H1 (cell line): ENCODE measurements around the gene FAM53C. TPM values are rescaled to one million over a fixed set of nuclear protein-coding genes. Genes with fewer than 3 reads are reported as not detected.

Experiments
- CTCF ChIA-PET: fragments of 300-600 bp; sonication (Branson Sonifier 250); formaldehyde crosslinking; loops from one replicate; lab custom pipeline; 2021; ENCODE audit not compliant: partially characterized antibody; lab: Charles Lee
- POLR2A ChIA-PET: fragments of 300-600 bp; sonication (Branson Sonifier 250); formaldehyde crosslinking; loops from one replicate; lab custom pipeline; 2021; ENCODE audit warnings: inconsistent platforms; ENCODE audit not compliant: partially characterized antibody; lab: Charles Lee
- DNase-seq, 2 experiments: peaks; one replicate each; pipeline versions ENCODE4 v3.0.0 to v3.0.0-alpha.2; 2010 to 2022; ENCODE audit warnings: low spot score in 2 of 2, low read depth in 1 of 2, mixed read lengths in 1 of 2
- FAIRE-seq: peaks from 2 replicates; lab custom pipeline; 2011; peaks lifted over from hg19 to GRCh38; lab: Jason Lieb, UNC
- H2AFZ ChIP-seq: 2 replicates; pipeline ENCODE4 v1.8.1; 2012; ENCODE audit warnings: low read length, inconsistent platforms
- H2AK5ac ChIP-seq: 2 replicates; pipeline ENCODE4 v1.6.1; 2013; ENCODE audit warnings: low read depth, low read length
- H2BK120ac ChIP-seq: replicated peaks from 2 replicates; pipeline ENCODE3; 2013; ENCODE audit warnings: low read depth, low read length, inconsistent platforms
- H2BK12ac ChIP-seq: 2 replicates; pipeline ENCODE4 v1.6.1; 2013; ENCODE audit warnings: low read depth, low read length
- H2BK15ac ChIP-seq: 2 replicates; pipeline ENCODE4 v1.6.1; 2013; ENCODE audit warnings: low read length
- H2BK20ac ChIP-seq: 2 replicates; pipeline ENCODE4 v1.6.1; 2013; ENCODE audit warnings: low read length
- H2BK5ac ChIP-seq: 2 replicates; pipeline ENCODE4 v1.6.1; 2013; ENCODE audit warnings: low read depth, low read length
- H3K14ac ChIP-seq: 2 replicates; pipeline ENCODE4 v1.6.1; 2013; ENCODE audit warnings: inconsistent platforms; ENCODE audit not compliant: insufficient read length
- H3K18ac ChIP-seq: 2 replicates; pipeline ENCODE4 v1.6.1; 2013; ENCODE audit warnings: low read length; ENCODE audit errors: extremely low read depth
- H3K23ac ChIP-seq: 2 replicates; pipeline ENCODE4 v1.6.1; 2013; ENCODE audit warnings: inconsistent platforms; ENCODE audit not compliant: insufficient read length
- H3K23me2 ChIP-seq: 2 replicates; pipeline ENCODE4 v1.6.1; 2013; ENCODE audit warnings: low read depth, low read length
- H3K27ac ChIP-seq: 2 replicates; pipeline ENCODE4 v1.6.1; 2011; ENCODE audit warnings: low read depth, low read length, inconsistent platforms
- H3K27me3 ChIP-seq, 4 experiments: replicated peaks in 1 of 4; 1 replicate in 1 of 4; 2 replicates in 3 of 4; pipeline versions ENCODE4 v1.6.1 to v1.8.1; 2011 to 2013; ENCODE audit warnings: low read length in 3 of 4, mild to moderate bottlenecking in 3 of 4, inconsistent platforms in 2 of 4, mixed read lengths in 2 of 4, moderate library complexity in 1 of 4; ENCODE audit not compliant: control insufficient read depth in 3 of 4, insufficient read depth in 3 of 4; ENCODE audit errors: extremely low read depth in 1 of 4
- H3K36me3 ChIP-seq, 4 experiments: 2 replicates each; pipeline versions ENCODE4 v1.6.1 to v1.8.1; 2011 to 2013; ENCODE audit warnings: mild to moderate bottlenecking in 4 of 4, low read length in 3 of 4, moderate library complexity in 2 of 4, control low read depth in 1 of 4, inconsistent platforms in 1 of 4; ENCODE audit not compliant: insufficient read depth in 4 of 4, control insufficient read depth in 2 of 4
- H3K4ac ChIP-seq: replicated peaks from 2 replicates; pipeline ENCODE3; 2013; ENCODE audit warnings: low read length, low read depth, mixed read lengths, inconsistent platforms; ENCODE audit not compliant: insufficient read length
- H3K4me1 ChIP-seq, 4 experiments: replicated peaks in 1 of 4; 1 replicate in 1 of 4; 2 replicates in 3 of 4; pipeline versions ENCODE4 v1.6.1 to v1.8.1; 2011 to 2013; ENCODE audit warnings: low read length in 3 of 4, inconsistent platforms in 2 of 4, mixed read lengths in 1 of 4; ENCODE audit not compliant: insufficient read depth in 4 of 4, control insufficient read depth in 3 of 4
- H3K4me2 ChIP-seq, 2 experiments: 2 replicates each; pipeline versions ENCODE4 v1.6.1 to v1.8.1; 2011 to 2013; ENCODE audit warnings: low read depth in 2 of 2, low read length in 2 of 2, control low read depth in 1 of 2, inconsistent platforms in 1 of 2, mild to moderate bottlenecking in 1 of 2; ENCODE audit not compliant: insufficient read depth in 1 of 2
- H3K4me3 ChIP-seq, 4 experiments: fragments of 200-600, 300-600 bp in 1 of 4; sonication (generic), shearing (Covaris generic), sonication (Bioruptor Twin) in 1 of 4; 2 replicates each; pipeline versions ENCODE4 v1.5.1 to v1.8.1; 2011 to 2016; ENCODE audit warnings: low read length in 4 of 4, low read depth in 3 of 4, control low read depth in 2 of 4, inconsistent platforms in 2 of 4, mild to moderate bottlenecking in 2 of 4, mixed read lengths in 1 of 4, moderate library complexity in 1 of 4; ENCODE audit not compliant: insufficient read depth in 2 of 4; ENCODE audit errors: extremely low read depth in 1 of 4
- H3K56ac ChIP-seq: replicated peaks from 2 replicates; pipeline ENCODE3; 2013; ENCODE audit warnings: low read depth, mild to moderate bottlenecking, mixed read lengths, low read length, inconsistent platforms; ENCODE audit not compliant: insufficient read length
- H3K79me1 ChIP-seq: 2 replicates; pipeline ENCODE4 v1.6.1; 2013; ENCODE audit warnings: low read depth, low read length, control low read depth
- H3K79me2 ChIP-seq, 2 experiments: 2 replicates each; pipeline versions ENCODE4 v1.6.1 to v1.8.1; 2012 to 2013; ENCODE audit warnings: low read length in 2 of 2, mild to moderate bottlenecking in 2 of 2, inconsistent platforms in 1 of 2; ENCODE audit not compliant: insufficient read depth in 2 of 2, control insufficient read depth in 1 of 2
- H3K9ac ChIP-seq, 4 experiments: replicated peaks in 1 of 4; 1 replicate in 1 of 4; 2 replicates in 3 of 4; pipeline versions ENCODE4 v1.6.1 to v1.8.1; 2011 to 2013; ENCODE audit warnings: low read depth in 3 of 4, low read length in 3 of 4, control low read depth in 2 of 4, mild to moderate bottlenecking in 2 of 4, moderate library complexity in 2 of 4, inconsistent platforms in 1 of 4; ENCODE audit errors: extremely low read depth in 1 of 4
- H3K9me3 ChIP-seq, 2 experiments: 2 replicates each; pipeline versions ENCODE4 v1.6.1 to v1.8.1; 2012 to 2013; ENCODE audit warnings: mild to moderate bottlenecking in 2 of 2, moderate library complexity in 2 of 2, control low read depth in 1 of 2, inconsistent platforms in 1 of 2, low read depth in 1 of 2, low read length in 1 of 2, mixed read lengths in 1 of 2; ENCODE audit not compliant: insufficient read depth in 2 of 2
- H4K20me1 ChIP-seq, 2 experiments: replicated peaks in 1 of 2; 2 replicates each; pipeline versions ENCODE3 to v1.8.1; 2011 to 2013; ENCODE audit warnings: inconsistent platforms in 2 of 2, low read length in 2 of 2, mild to moderate bottlenecking in 1 of 2; ENCODE audit not compliant: insufficient read depth in 2 of 2, control insufficient read depth in 1 of 2
- H4K5ac ChIP-seq: 2 replicates; pipeline ENCODE4 v1.6.1; 2013; ENCODE audit warnings: low read length, low read depth, mixed read lengths, inconsistent platforms; ENCODE audit not compliant: insufficient read length
- H4K8ac ChIP-seq: 2 replicates; pipeline ENCODE4 v1.8.0; 2013; ENCODE audit warnings: mild to moderate bottlenecking, moderate library complexity, low read length, inconsistent platforms; ENCODE audit not compliant: insufficient read depth; ENCODE audit errors: extremely low read depth
- H4K91ac ChIP-seq: replicated peaks from 2 replicates; pipeline ENCODE3; 2013; ENCODE audit warnings: low read length, mixed read lengths, inconsistent platforms; ENCODE audit not compliant: insufficient read length
- BCL11A ChIP-seq, 2 experiments: IDR thresholded peaks; one replicate each; pipeline ENCODE4 v1.6.1; 2011; ENCODE audit warnings: low read depth in 2 of 2, low read length in 2 of 2, mild to moderate bottlenecking in 2 of 2
- BRCA1 ChIP-seq: IDR thresholded peaks from 2 replicates; pipeline ENCODE4 v1.6.1; 2012; ENCODE audit warnings: low read depth, low read length, improper control_type of control experiment
- CHD2 ChIP-seq: IDR thresholded peaks from 2 replicates; pipeline ENCODE4 v1.6.1; 2012; ENCODE audit warnings: low read length, improper control_type of control experiment
- CREB1 ChIP-seq: IDR thresholded peaks from 2 replicates; pipeline ENCODE4 v1.6.1; 2012; ENCODE audit warnings: inconsistent platforms
- CTCF ChIP-seq, 3 experiments: IDR thresholded peaks; 1 replicate in 2 of 3; 2 replicates in 1 of 3; pipeline versions ENCODE4 v1.5.1 to v1.6.1; 2011; ENCODE audit warnings: low read length in 3 of 3, mild to moderate bottlenecking in 3 of 3, inconsistent platforms in 2 of 3, low read depth in 1 of 3, moderate library complexity in 1 of 3; ENCODE audit not compliant: insufficient read depth in 1 of 3; ENCODE audit errors: control extremely low read depth in 1 of 3
- EZH2 ChIP-seq: fragments of 200-600 bp; sonication (generic); IDR thresholded peaks from 2 replicates; pipeline ENCODE4 v1.7.1; 2012; ENCODE audit warnings: low read depth, mild to moderate bottlenecking, moderate library complexity, low read length, inconsistent platforms; ENCODE audit not compliant: severe bottlenecking
- KDM4A ChIP-seq: IDR thresholded peaks from one replicate; pipeline ENCODE4 v1.7.1; 2012; ENCODE audit warnings: low read depth, mild to moderate bottlenecking, moderate library complexity, low read length, inconsistent platforms; ENCODE audit not compliant: severe bottlenecking
- NRF1 ChIP-seq: IDR thresholded peaks from 2 replicates; pipeline ENCODE4 v1.6.1; 2011; ENCODE audit warnings: mild to moderate bottlenecking, low read depth, low read length, improper control_type of control experiment
- SP2 ChIP-seq: IDR thresholded peaks from 2 replicates; pipeline ENCODE4 v1.6.1; 2012; ENCODE audit warnings: mild to moderate bottlenecking, low read length, inconsistent platforms
- SRF ChIP-seq: IDR thresholded peaks from 2 replicates; pipeline ENCODE4 v1.6.1; 2011; ENCODE audit warnings: mild to moderate bottlenecking, low read depth, low read length, moderate library complexity
- WGBS, 2 experiments: shearing (Covaris generic) in 1 of 2; methylation state at CpG; one replicate each; pipeline versions ENCODE4 v1.1.6 to v1.1.7; 2013 to 2015; ENCODE audit warnings: low lambda C conversion rate in 2 of 2, mixed read lengths in 2 of 2, inconsistent platforms in 1 of 2, low coverage in 1 of 2, missing lambda C conversion rate in 1 of 2; ENCODE audit not compliant: insufficient replicate concordance in 2 of 2, insufficient coverage in 1 of 2, insufficient read length in 1 of 2; ENCODE audit errors: extremely low coverage in 1 of 2, missing lambda C conversion rate in 1 of 2; 5-methylcytosine and 5-hydroxymethylcytosine counted together
- polyA plus RNA-seq, 7 experiments: library from polyadenylated mRNA; depleted of rRNA in 3 of 7; stranded (reverse) in 5 of 7; unstranded in 2 of 7; fragments of >200 nt in 5 of 7; fragments of 200-250 nt in 2 of 7; gene quantifications; 1 replicate in 5 of 7; 2 replicates in 1 of 7; 4 replicates in 1 of 7; pipeline versions ENCODE4 v1.2.1 to v1.2.3, GENCODE V29; 2011 to 2013; ENCODE audit warnings: missing spikeins in 2 of 7, mixed read lengths in 2 of 7
- total RNA-seq: library from RNA; stranded (reverse); fragmentation: NEBNext Ultra II Directional; extraction: Animal tissue kit (Norgen Biotek cat#: 25700); gene quantifications from 2 replicates; pipeline ENCODE4 v1.2.1, GENCODE V29; 2021

The FAM53C gene
- total and polyA plus RNA-seq, 2 of the 8 experiments (the other 6 are each of a cell fraction or from before 2014, with no cell fraction given), result 57.6 to 75.3 TPM

DNA sequence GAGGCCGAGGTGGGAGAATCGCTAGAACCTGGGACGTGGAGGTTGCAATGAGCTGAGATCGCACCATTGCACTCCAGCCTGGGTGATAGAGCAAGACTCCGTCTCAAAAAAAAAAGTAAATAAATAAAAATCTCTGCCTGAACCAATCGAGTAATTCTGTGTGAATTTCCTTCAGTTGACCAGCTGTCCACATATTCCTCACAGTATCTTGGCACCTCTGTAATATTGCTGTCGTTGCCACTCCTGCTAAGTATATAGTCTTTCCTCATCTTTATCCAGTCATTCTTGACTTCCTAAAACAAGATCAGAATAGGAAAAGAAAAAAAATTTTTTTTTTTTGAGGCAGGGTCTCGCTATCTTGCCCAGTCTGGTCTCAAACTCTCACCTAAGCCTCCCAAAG, 44.3 kb downstream of the FAM53C start:
- CTCF ChIA-PET, result interaction anchor here (1.6 kb wide), 1 partner anchor 30 kb away, joined by 5 read pairs; the partner anchor contains the start of gene KDM3B
- no peaks in the 10 kb centered on the region for H3K23me2 ChIP-seq
- no peak overlapping the region for H4K91ac ChIP-seq
- peaks cover 13 to 61% (median 28%) of the 10 kb centered on the region in 4 experiments for H3K36me3 ChIP-seq
- 99% methylated on average over 8 of the region's 8 CpGs; no CpG with 5 or more reads in 1 of the 2 experiments for WGBS, 2 experiments
- no peak overlapping the region for H2BK120ac ChIP-seq
- H4K20me1 ChIP-seq, result peaks cover 2% of the 10 kb centered on the region in 2 experiments
- no peaks in the 10 kb centered on the region for H3K9me3 ChIP-seq
- H3K23ac ChIP-seq, result no peak overlapping the region
- TF ChIP-seq EZH2 (no peak), KDM4A (no peak), SRF (no peak), BRCA1 (no peak), CHD2 (no peak), NRF1 (no peak), BCL11A (IDR thresholded peaks at IDR 0.05; ENCODE audit: low read depth in 2 of 2, low read length in 2 of 2) (no peak), SP2 (no peak), CTCF (IDR thresholded peaks at IDR 0.05; ENCODE audit: control extremely low read depth in 1 of 3, insufficient read depth in 1 of 3, low read depth in 1 of 3, low read length in 3 of 3) (no peak), CREB1 (no peak)
- TF ChIP-seq, all 59 proteins: peak for 0
- Histone ChIP-seq H2BK20ac (no peak overlapping the region), H3K18ac (no peak overlapping the region), H3K79me1 (no peaks in the 10 kb centered on the region), H3K4me1 (no peaks in the 10 kb centered on the region), H3K79me2 (no peaks in the 10 kb centered on the region), H3K27me3 (no peaks in the 10 kb centered on the region), H3K9ac (no peak overlapping the region), H3K14ac (no peak overlapping the region), H3K4me3 (no peak overlapping the region), H2AFZ (no peak overlapping the region), H2AK5ac (no peak overlapping the region), H2BK12ac (no peak overlapping the region), H3K4me2 (no peak overlapping the region), H2BK15ac (no peak overlapping the region), H3K4ac (no peak overlapping the region), H3K56ac (no peak overlapping the region), H4K8ac (no peak overlapping the region), H3K27ac (no peak overlapping the region), H4K5ac (no peak overlapping the region), H2BK5ac (no peak overlapping the region)
- POLR2A ChIA-PET, result no interaction called here
- no peak for DNase-seq
- FAIRE-seq, result no peak
